Endometrial microvascular endothelial cells (primary cell): ENCODE results near the gene EIF3K. TPM values are rescaled to one million over a fixed set of nuclear protein-coding genes. Genes with fewer than 3 reads are reported as not detected.

ENCODE experiments used
- in situ Hi-C: cut with HindIII; loops from 2 replicates; pipeline ENCODE4 v1.10.0; 2017; ENCODE audit warnings: low sequenced_read_pairs, low pct_unique_long_range_greater_than_20kb; ENCODE audit errors: inconsistent ontology term
- total RNA-seq: library from RNA; depleted of rRNA; stranded (reverse); fragments of >200 nt; gene quantifications from one replicate; pipeline ENCODE4 v1.2.3, GENCODE V29; 2015; ENCODE audit errors: inconsistent ontology term

Gene EIF3K
- total RNA-seq, 1 donor from 2014 or later = 582 TPM

DNA sequence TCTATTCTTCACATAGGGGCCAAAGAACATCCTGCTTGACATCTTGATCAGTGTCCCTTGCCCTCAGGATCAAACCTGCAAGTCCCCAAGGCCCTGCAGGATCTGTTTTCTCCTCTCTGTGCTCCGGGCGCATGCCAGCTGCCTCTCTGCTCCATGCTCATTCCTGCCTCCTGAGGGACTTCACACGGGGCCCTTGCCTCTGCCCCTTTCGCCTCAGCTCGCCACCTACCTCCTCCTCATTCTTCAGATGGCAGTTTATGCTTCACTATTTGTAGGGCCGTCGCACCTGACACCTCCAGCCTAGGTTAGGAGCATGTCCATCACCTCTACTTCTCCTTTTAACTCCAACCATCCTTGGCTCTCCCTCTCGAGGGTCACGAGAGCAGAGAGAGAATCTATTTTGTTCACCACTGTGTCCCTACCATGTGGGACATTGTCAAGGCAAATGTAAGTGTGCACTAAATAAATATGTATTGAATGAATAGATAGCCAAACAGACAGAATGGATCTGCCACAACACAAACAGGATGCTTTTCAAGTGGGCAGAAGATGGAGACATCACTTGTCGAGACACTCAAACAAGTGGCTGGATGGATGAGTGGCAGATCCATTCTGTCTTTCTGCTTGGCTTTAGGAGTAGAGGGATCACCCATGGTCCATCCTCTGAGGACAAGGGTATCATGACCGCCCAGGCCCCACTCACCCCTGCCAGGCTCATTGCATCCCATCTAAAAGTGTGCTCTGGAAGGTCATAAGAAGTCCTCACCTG is 58.1 kb downstream of the EIF3K start:
- in situ Hi-C loops = no loop called here

DNA sequence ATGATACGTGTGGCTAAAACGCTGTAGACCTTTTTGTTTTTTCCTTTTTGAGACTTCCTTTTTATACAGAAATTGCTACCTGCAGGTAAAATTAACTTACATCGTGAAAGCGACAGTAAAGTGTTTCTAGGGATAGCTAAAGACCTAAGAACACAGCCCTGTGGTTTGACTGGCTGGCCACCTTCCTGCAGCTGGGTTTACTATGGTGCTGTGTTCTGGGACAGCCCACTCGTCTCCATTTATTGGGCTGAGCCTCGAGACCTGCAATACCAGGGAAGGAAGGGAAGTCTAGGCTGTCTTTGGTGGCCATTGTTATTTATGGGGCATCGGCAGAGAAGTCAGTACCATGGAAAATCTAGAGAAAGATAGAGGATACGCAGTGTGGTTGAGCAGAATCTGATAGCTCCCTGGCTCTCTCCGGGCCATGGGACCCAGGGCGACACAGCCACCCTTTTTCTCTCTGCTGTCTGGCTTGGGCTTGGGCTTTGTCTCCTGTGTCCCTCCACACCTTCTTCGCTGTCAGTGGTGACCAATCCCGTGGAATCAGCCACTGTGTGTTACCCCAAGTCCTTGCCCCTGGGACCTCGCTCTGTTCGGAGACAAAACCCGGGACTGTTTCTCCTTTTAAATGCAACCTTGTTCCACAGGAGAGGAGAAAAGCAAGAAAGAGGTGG is 59.4 kb downstream of the EIF3K start:
- in situ Hi-C loops = no loop called here

DNA sequence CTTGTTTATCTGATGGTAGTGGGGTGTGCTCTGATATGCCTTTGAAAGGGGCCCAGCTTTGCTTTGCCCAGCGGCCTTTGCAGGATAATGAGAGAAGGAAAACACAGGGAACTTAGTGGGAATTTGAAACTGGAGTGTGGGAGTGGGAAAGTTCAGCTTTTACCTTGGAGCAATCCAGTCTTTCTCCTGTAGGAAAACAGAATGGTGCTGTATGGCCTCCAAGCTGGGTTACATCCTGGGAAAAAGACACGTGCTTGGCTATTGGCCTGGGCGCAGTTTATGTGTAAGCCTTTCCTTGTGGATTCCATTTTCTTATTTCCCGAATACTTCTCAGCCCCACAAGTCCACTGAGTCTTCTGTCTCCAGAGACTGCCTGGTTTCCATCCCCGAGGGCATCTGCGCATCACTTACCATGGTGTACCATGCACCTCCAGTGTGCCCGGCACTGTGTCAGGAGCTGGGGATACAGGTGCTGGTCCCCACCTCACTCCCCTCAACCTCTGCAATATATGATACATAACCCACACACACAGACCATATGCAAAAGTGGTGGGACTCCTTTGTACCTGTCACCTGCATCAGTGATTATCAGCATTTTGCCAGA is 60.0 kb downstream of the EIF3K start:
- in situ Hi-C loops = no loop called here

DNA sequence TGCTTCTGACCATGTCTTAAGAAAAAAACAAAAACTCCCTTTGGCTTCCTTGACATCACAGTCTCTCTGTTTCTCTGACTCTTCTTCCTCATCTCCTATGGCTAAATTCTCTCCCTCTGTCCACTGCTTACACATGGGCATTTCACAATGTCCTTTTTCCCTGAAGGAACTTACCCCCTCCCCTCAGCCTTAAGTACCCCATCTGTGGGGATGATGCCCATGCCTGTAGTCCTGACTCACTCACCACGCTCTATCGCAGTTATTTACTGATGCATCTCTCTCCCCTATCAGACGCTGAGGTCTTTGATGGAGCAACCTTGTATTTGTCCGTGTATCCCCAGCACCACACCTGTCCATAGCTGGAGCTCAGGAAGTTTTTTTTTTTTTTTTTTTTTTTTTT is 60.9 kb downstream of the EIF3K start:
- in situ Hi-C loops = no loop called here

DNA sequence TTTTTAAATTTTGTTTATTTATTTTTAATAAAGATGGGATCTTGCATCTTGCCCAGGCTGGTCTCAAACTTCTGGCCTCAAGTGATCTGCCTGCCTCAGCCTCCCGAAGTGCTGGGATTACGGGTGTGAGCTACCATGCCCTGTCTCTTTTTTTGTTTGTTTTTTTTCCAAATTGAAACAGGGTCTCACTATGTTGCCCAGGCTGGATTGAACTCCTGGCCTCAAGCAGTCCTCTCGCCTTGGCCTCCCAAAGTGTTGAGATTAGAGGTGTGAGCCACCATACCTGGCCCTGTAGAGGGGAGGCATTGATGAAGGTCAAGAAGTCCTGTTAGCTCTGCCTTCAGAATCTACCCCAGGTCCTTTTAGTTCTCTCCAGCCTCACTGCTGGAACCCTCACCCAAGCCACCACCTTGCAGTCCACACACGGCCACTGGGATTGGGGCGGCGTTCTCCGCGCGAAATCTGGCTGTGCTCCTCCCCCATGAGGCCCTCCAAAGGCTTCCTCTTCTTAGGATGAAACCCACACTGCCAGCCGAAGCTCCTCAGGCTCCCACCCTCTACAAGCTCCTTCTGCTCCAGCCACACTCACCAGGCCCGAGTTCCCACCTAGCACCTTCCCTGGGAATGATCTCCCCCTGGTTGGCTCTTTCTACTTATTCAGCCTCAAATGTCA is 63.3 kb downstream of the EIF3K start:
- in situ Hi-C loops = no loop called here

DNA sequence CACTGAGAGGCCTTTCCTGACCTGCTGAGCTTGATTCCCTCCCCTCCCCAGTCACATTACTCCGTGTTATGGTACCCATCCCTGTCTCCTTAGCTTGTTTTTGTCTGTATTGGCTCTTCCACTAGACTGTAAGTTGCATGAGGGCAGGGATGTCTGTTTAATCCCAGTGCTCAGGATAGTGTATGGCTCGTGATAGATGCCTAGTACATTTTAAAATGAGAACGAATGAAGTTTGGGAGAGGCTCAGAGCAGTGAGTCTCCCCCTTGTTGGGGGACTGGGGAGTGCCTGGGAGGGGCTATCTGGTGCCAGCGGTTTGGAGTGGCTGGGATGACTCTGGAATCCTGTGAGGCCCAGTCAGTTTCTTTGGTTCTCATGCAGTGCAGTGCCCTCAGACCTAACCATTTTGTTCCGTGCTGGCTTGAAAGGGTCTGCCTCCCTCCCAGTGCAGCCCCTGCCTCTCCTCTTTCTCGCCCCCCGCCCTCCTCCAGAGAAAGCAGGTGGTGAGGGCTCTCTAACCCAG is 63.9 kb downstream of the EIF3K start:
- in situ Hi-C loops = no loop called here

DNA sequence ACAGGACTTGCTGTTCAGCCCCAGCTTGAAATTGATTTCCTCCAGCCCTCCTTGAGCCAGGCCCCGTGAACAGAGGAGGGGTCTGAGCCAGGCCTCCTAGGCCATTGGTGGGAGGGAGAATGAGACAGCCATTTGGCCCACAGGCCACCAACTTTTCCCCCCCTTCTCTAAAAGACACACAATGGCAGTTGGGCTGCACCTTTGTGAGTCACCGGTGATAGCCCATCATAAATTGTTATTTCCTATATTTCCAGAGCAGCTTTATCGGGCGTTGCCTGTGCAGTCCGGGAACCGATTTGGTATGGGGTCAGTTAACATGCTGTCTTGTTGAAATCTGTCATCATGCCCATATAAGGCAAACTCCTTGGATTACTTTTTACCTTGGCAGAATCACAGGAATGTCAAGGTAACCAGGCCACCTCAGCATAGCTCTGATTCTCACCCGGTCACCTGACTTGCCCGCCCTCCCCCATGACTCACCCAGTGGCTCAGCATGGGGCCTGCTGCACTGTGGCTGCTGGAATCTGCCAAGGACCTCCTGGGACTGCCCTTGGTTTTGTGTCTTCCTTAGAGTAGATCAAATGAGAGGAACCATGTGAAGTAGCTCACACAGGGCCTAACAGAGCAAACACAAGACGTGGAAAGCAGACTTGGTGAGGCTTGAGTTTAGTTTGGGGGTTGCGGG is 64.5 kb downstream of the EIF3K start:
- in situ Hi-C loops = no loop called here

DNA sequence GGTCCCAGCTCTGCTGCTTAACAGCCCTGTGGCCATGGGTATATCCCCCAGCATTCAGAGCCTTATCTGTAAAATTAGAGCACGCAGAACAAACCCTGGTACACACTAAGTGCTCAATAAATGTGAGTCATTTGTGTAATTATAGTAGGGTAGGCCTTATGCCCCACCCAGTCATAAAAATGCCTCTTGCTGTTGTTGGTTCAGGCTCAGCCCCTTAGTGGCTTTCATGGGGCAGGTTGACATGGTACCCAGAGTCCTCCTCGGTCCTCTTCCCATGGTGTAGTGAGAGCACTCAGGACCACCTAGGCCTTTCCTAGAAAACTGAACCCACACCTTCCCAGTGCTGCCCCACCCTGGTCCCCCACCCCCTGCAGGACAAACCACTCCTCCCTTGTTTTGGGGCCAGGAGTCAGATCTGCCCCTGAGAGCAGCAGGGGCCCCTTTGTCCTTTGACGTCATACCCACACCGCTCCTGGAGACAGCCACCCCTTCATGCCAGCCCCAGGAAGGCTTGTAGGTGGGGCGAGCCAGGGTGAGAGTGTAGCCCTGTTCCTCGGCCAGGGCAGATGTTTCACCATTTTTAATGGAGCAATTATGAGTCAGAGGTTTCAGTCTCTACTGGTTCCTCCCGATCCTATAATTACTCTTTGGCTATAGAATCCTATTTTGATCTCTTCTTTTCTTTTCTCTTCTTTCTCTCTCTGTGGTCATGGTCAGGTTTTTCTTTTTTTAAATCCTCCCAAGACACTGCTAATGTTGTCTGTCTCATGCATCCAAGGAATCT is 65.3 kb downstream of the EIF3K start:
- in situ Hi-C loops = no loop called here

DNA sequence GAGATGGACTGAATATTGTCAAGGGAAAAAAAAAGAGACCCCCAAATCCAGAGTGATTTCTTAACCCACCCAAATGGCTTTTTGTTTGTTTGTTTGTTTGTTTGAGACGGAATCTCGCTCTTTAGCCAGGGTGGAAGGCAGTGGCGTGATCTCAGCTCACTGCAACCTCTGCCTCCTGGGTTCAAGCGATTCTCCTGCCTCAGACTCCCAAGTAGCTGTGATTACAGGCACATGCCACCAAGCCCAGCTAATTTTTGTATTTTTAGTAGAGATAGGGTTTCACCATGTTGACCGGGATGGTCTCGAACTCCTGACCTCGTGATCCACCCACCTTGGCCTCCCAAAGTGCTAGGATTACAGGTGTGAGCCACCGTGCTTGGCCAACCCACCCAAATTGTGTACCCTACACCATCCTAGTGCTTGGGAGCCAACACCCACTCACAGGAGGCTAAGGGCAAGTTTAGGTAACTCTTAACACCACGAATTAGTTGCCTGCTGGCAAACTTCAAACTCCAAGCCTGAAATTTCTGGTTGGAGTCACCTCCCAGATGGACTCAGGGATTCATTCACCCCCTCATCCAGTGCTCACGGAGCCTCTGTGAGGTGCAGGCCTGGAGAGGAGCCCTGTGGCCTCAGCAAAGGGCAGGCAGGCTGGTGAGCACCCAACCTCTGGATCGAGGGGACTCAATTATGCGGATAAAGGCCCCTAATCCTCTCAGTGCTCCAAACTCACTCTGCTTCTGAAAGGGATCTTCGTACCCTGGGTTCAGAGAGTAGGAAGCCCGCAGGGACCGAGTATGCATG is 66.1 kb downstream of the EIF3K start:
- in situ Hi-C loops = no loop called here

DNA sequence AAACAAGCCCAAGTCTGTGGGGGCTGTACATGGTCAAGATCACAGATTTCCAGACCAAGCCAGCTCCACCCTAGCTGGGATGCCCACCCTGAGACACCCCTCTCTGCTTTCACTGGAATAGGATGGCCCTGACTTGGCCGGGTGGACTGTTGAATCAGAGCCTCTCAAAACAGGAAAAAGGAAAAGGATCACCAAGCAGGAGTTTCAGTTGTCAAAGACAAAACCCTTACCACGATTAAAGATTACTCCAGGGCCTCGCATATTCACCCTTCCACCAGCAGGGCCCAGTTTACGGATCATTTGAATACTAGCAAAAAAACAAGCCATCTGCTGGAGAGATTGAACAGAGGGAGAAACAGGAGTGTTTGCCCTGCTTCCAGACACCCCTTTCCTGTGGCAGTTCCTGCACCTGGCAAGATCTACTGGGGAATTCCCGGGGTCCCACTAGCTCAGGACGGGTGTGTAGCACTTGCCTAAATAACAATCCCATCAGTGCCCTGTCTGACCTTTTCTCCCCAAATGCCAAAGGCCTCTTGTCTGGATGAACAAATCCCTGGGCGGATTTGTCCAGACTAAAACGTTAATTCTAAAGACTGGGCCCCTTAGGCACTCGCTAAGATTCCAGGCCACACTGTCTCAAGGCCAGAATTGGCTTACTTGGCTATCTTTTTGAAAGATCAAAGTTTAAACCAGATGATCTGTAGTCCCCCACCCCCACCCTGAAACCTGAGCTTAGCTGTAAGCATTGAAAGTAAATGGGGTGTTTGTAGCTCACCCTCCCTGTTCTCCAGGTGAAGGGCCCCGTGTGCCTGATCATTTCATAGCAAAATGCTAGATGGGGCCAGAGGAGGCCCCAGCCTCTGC is 66.9 kb downstream of the EIF3K start:
- in situ Hi-C loops = no loop called here

DNA sequence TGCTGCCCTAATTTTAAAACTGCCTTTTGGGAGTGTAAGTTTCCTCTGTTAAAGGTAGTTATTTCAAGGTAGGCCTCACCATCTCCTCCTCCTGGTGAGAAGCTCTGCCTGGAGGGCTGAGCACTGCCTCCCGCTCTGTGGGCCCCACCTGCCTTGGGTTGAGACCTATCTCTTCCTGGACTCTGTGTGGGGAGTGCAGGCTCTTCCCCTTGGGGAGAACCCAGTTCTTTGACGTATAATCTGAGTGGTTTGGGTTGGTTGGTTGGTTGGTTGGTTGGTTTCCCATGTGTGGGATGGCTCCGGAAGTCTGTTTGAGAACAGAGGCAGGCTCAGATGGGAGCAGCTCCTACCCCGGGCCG is 67.5 kb downstream of the EIF3K start:
- in situ Hi-C loops = no loop called here

Other genes starting within 250 kb of the EIF3K start
- 395 TPM for gene PSMD8, start 244.6 kb upstream of the EIF3K start, total RNA-seq
- gene GGN, start 231.2 kb upstream of the EIF3K start, total RNA-seq = 1.1 TPM
- gene SPRED3, start 230.5 kb upstream of the EIF3K start, total RNA-seq = 7.0 TPM
- gene FAM98C, start 216.1 kb upstream of the EIF3K start, total RNA-seq = 12.9 TPM
- not detected for gene RASGRP4, start 193.0 kb upstream of the EIF3K start, total RNA-seq
- not detected for gene RYR1, start 185.5 kb upstream of the EIF3K start, total RNA-seq
- gene MAP4K1, start 1.2 kb upstream of the EIF3K start, total RNA-seq = not detected
- gene ACTN4, start 28.5 kb downstream of the EIF3K start, total RNA-seq = 703 TPM
- not detected for gene CAPN12, start 125.3 kb downstream of the EIF3K start, total RNA-seq
- gene LGALS7, start 154.3 kb downstream of the EIF3K start, total RNA-seq = not detected
- not detected for gene LGALS7B, start 170.0 kb downstream of the EIF3K start, total RNA-seq
- 0.56 TPM for gene LGALS4, start 193.8 kb downstream of the EIF3K start, total RNA-seq
- 70.3 TPM for gene ECH1, start 212.6 kb downstream of the EIF3K start, total RNA-seq
- gene HNRNPL, start 230.8 kb downstream of the EIF3K start, total RNA-seq = 309 TPM